Esophagus squamous epithelium (tissue), 5 donors: ENCODE results near the gene MUS81. TPM values are rescaled to one million over a fixed set of nuclear protein-coding genes. Genes with fewer than 3 reads are reported as not detected.
A peak's percentile ranks its signal among the peaks of the same experiment; 100 is the strongest.

ENCODE experiments used
- DNase-seq: peaks from one replicate; lab custom pipeline; 2025; lab: John Stamatoyannopoulos, UW
- H3K27ac ChIP-seq, 4 donors: fragments of 200-600 bp; sonication (generic); one replicate each; pipeline ENCODE4 v1.5.1; 2016 to 2019; ENCODE audit warnings: mild to moderate bottlenecking in 1 of 4
- H3K27me3 ChIP-seq, 4 donors: fragments of 200-600 bp; sonication (generic); 1 replicate in 3 of 4; 2 replicates in 1 of 4; pipeline versions ENCODE4 v1.5.1 to v1.6.0; 2017 to 2021; ENCODE audit warnings: antibody characterized with exemption in 1 of 4
- H3K36me3 ChIP-seq, 3 donors: fragments of 200-600 bp; sonication (generic); one replicate each; pipeline ENCODE4 v1.5.1; 2016 to 2019
- H3K4me1 ChIP-seq, 3 donors: fragments of 200-600 bp; sonication (generic); one replicate each; pipeline ENCODE4 v1.5.1; 2017 to 2019
- H3K4me3 ChIP-seq, 4 donors: fragments of 200-600 bp; sonication (generic); 1 replicate in 3 of 4; 2 replicates in 1 of 4; pipeline ENCODE4 v1.5.1; 2016 to 2019; ENCODE audit warnings: mild to moderate bottlenecking in 2 of 4, moderate library complexity in 1 of 4
- H3K9me3 ChIP-seq, 3 donors: fragments of 200-600 bp; sonication (generic); one replicate each; pipeline ENCODE4 v1.5.1; 2016 to 2019
- POLR2A ChIP-seq, 4 donors: fragments of 450-650 bp; IDR thresholded peaks; one replicate each; pipeline ENCODE4 v1.6.1; 2017; ENCODE audit warnings: antibody characterized with exemption in 4 of 4, mild to moderate bottlenecking in 4 of 4, moderate library complexity in 3 of 4
- WGBS, 2 donors: methylation state at CpG; one replicate each; pipeline ENCODE4 v1.1.5; 2018; 5-methylcytosine and 5-hydroxymethylcytosine counted together
- intact Hi-C: fragments of 100-400 bp; cut with DNase I; formaldehyde crosslinking; loops from one replicate; pipeline ENCODE4 v1.15.0; 2022
- total RNA-seq, 4 donors: library from RNA; depleted of rRNA; stranded (reverse); fragments of >200 nt; gene quantifications; one replicate each; pipeline ENCODE4 v1.1.0, GENCODE V29; 2016
- TF ChIP-seq, protein P1 (sequence below), 6 experiments: fragments of 450-650 bp in 4 of 6; fragments of 200-600 bp in 2 of 6; sonication (generic) in 2 of 6; IDR thresholded peaks; one replicate each; pipeline ENCODE4 v1.5.1; 2016 to 2019; ENCODE audit warnings: antibody characterized with exemption in 6 of 6, mild to moderate bottlenecking in 4 of 6, moderate library complexity in 4 of 6
- donor health status: DM: yes; HTN: yes; CAD: no.

Gene MUS81
- total RNA-seq, 4 donors from 2014 or later, result 17.6 to 36.2 (median 31.1) TPM

DNA sequence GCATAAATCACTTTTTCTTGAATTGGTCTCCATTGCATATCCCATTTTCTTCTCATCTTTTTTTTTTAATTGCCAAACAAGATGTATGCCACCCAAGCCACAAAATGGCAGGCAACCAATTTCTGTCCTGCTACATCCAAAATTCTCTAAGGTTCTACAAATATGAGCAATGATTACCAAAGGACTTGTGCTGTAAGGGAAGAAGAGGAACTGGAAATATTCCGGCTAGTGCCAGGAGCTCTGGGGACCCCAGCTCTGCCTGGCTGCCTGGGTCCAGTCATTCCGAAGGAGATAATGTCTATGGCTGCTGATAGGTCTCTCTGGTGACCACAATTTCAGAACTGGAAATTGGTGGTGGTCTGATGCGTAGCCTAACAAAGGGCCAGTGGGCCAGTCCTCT lies 43.5 kb upstream of the MUS81 start:
- Histone ChIP-seq H3K27me3 (peaks cover 0 to 2% (median 0%) of the 10 kb centered on the region in 4 donors), H3K27ac (peak overlapping the region in 2 of 4 donors; percentile 88 to 94), H3K9me3 (no peaks in the 10 kb centered on the region), H3K36me3 (no peaks in the 10 kb centered on the region), H3K4me1 (peaks cover 8 to 49% (median 12%) of the 10 kb centered on the region in 3 donors), H3K4me3 (no peak overlapping the region)
- TF ChIP-seq, protein P1, sequence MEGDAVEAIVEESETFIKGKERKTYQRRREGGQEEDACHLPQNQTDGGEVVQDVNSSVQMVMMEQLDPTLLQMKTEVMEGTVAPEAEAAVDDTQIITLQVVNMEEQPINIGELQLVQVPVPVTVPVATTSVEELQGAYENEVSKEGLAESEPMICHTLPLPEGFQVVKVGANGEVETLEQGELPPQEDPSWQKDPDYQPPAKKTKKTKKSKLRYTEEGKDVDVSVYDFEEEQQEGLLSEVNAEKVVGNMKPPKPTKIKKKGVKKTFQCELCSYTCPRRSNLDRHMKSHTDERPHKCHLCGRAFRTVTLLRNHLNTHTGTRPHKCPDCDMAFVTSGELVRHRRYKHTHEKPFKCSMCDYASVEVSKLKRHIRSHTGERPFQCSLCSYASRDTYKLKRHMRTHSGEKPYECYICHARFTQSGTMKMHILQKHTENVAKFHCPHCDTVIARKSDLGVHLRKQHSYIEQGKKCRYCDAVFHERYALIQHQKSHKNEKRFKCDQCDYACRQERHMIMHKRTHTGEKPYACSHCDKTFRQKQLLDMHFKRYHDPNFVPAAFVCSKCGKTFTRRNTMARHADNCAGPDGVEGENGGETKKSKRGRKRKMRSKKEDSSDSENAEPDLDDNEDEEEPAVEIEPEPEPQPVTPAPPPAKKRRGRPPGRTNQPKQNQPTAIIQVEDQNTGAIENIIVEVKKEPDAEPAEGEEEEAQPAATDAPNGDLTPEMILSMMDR (IDR thresholded peaks at IDR 0.05), result no peak
- TF ChIP-seq POLR2A (IDR thresholded peaks at IDR 0.05), result no peak
- DNase-seq, result no peak
- intact Hi-C loops, result loop anchor here (5.0 kb wide), 2 partner anchors 34 to 104 kb away; partner anchors contain the start of genes AP5B1 and KAT5
- 89 to 100% methylated on average over 2 of the region's 3 CpGs for WGBS, 2 donors

DNA sequence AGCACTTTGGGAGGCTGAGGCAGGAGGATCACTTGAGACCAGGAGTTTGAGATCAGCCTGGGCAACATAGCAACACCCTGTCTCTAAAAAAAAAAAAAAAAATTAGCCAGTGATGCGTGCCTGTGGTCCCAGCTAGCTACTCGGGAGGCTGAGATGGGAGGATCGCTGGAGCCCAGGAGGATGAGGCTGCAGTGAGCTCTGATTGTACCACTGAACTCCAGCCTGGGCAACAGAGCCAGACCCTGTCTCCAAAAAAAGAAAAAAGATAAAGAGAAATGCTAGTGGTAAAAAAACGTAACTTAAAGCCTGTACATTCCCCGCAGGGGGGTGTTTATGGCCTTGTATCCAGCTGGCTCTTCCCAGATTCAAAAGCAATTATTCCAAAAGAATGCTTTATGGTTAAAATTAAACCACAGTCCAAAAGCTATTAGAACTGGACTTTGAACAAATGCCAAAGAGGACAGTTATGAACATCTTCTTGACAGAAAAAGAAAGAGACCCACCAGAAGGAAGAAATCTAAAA lies 42.9 kb upstream of the MUS81 start:
- WGBS, 2 donors, result 59 to 60% methylated on average over 5 of the region's 5 CpGs
- no peak for TF ChIP-seq POLR2A (IDR thresholded peaks at IDR 0.05)
- TF ChIP-seq, protein P1 (IDR thresholded peaks at IDR 0.05), result no peak
- Histone ChIP-seq H3K4me3 (peak overlapping the region; percentile 52 to 82 (median 60)), H3K27ac (peak overlapping the region; percentile 84 to 94 (median 88)), H3K27me3 (no peaks in the 10 kb centered on the region), H3K36me3 (no peaks in the 10 kb centered on the region), H3K9me3 (no peaks in the 10 kb centered on the region), H3K4me1 (peaks cover 8 to 49% (median 12%) of the 10 kb centered on the region in 3 donors)
- no peak for DNase-seq
- intact Hi-C loops, result loop anchor here (5.0 kb wide), 2 partner anchors 35 to 105 kb away; partner anchors contain the start of genes AP5B1 and KAT5

DNA sequence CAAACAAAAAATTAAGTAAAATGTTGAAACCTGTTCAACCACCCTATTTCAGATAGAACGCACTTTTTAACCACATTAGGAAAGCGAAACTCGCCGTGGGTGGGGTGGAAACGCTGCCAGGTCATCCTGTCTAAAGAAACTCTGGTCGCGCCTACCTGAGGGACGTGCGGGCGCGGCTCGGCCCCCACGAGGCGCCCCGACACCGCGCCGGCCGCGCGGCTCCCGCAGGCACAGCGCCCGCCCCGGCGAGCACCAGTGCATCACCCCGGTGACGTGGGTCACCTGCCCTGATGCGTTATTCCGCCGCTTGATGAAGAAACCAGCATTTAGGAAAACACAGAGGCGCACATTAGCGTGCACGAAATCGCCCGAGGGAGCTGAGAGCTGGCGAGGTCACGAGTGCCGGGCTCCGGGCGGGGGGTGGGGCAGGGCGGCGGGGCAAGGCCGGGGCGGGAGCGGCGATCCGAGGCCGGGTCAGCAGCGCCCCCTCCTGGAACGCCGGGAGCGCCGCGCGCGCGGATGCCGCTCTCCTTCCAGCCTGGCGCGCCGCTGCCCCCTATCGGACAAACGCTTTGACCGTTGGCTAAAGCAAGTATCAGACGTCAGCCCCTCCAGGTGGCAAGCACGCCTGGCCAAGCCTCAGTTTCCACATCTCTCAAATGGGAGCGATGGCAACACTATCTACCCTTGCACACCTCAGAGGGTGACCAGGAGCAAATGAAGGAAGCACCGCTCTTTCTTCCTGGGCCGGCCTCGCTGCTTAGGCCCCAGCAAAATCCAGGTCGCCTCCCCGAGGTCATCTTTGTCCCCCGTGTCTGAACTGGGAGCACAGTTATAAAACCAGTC lies 42.2 kb upstream of the MUS81 start:
- H3K4me1 ChIP-seq, result peaks cover 8 to 49% (median 12%) of the 10 kb centered on the region in 3 donors
- H3K9me3 ChIP-seq, result no peaks in the 10 kb centered on the region
- no peaks in the 10 kb centered on the region for H3K36me3 ChIP-seq
- DNase-seq, result peak; percentile 53
- H3K27ac ChIP-seq, result peak overlapping the region; percentile 84 to 94 (median 88)
- 12 to 15% methylated on average over 26 to 37 of the region's 74 CpGs for WGBS, 2 donors
- H3K27me3 ChIP-seq, result no peaks in the 10 kb centered on the region
- intact Hi-C loops, result loop anchor here (5.0 kb wide), 2 partner anchors 36 to 106 kb away; partner anchors contain the start of genes AP5B1 and KAT5
- peak overlapping the region; percentile 52 to 82 (median 60) for H3K4me3 ChIP-seq
- TF ChIP-seq POLR2A (IDR thresholded peaks at IDR 0.05), result peak in 1 of 4 donors; percentile 30
- TF ChIP-seq, protein P1 (IDR thresholded peaks at IDR 0.05), result peak; percentile 95 to 100 (median 98)

GRCh38 chr11:65821107-65821506 lies 39.1 kb upstream of the MUS81 start:
- intact Hi-C loops, result no loop called here
- no peak for TF ChIP-seq POLR2A (IDR thresholded peaks at IDR 0.05)
- TF ChIP-seq, protein P1 (IDR thresholded peaks at IDR 0.05), result no peak
- no peak for DNase-seq

More at GRCh38 chr11:65821107-65821506, 39.1 kb upstream of the MUS81 start:
- peaks cover 8 to 24% (median 9%) of the 10 kb centered on the region in 3 donors for H3K4me1 ChIP-seq
- 61% methylated on average over 8 of the region's 8 CpGs for WGBS, 2 donors
- H3K4me3 ChIP-seq, result no peak overlapping the region
- H3K36me3 ChIP-seq, result no peaks in the 10 kb centered on the region
- H3K27me3 ChIP-seq, result no peaks in the 10 kb centered on the region
- H3K27ac ChIP-seq, result no peak overlapping the region
- H3K9me3 ChIP-seq, result no peaks in the 10 kb centered on the region
